Peyer's patch (tissue), 4 donors: Measurements from ENCODE around the gene MAP3K15. TPM values are rescaled to one million over a fixed set of nuclear protein-coding genes. Genes with fewer than 3 reads are reported as not detected.

Experiments
- DNase-seq, 3 donors: peaks; one replicate each; pipeline ENCODE4 v3.0.0-alpha.2; 2017 to 2019
- H3K27ac ChIP-seq, 4 donors: fragments of 200-600 bp; sonication (generic); one replicate each; pipeline ENCODE4 v1.5.1; 2016 to 2019
- H3K27me3 ChIP-seq, 2 donors: fragments of 200-600 bp; sonication (generic); one replicate each; pipeline ENCODE4 v1.5.1; 2019
- H3K36me3 ChIP-seq, 3 donors: fragments of 200-600 bp; sonication (generic); one replicate each; pipeline ENCODE4 v1.5.1; 2016 to 2019
- H3K4me1 ChIP-seq, 4 donors: fragments of 200-600 bp; sonication (generic); one replicate each; pipeline ENCODE4 v1.5.1; 2016 to 2019
- H3K4me3 ChIP-seq, 4 donors: fragments of 200-600 bp; sonication (generic); 1 replicate in 3 of 4; 2 replicates in 1 of 4; pipeline ENCODE4 v1.5.1; 2016 to 2019; ENCODE audit warnings: mild to moderate bottlenecking in 1 of 4
- H3K9me3 ChIP-seq, 4 donors: fragments of 200-600 bp; sonication (generic); one replicate each; pipeline ENCODE4 v1.5.1; 2016 to 2019; ENCODE audit warnings: mild to moderate bottlenecking in 1 of 4
- POLR2A ChIP-seq, 2 donors: fragments of 450-650 bp; IDR thresholded peaks; one replicate each; pipeline ENCODE4 v1.5.1; 2017; ENCODE audit warnings: antibody characterized with exemption in 2 of 2, mild to moderate bottlenecking in 2 of 2, moderate library complexity in 2 of 2
- total RNA-seq, 4 donors: library from RNA; depleted of rRNA; stranded (reverse); fragments of >200 nt; gene quantifications; one replicate each; pipeline ENCODE4 v1.1.0, GENCODE V29; 2016
- TF ChIP-seq, protein P1 (sequence below), 6 experiments: fragments of 450-650 bp in 4 of 6; fragments of 200-600 bp in 2 of 6; sonication (generic) in 1 of 6; IDR thresholded peaks; one replicate each; pipeline ENCODE4 v1.5.1; 2017 to 2019; ENCODE audit warnings: antibody characterized with exemption in 6 of 6, mild to moderate bottlenecking in 3 of 6, moderate library complexity in 1 of 6

The MAP3K15 gene
- total RNA-seq, 4 donors from 2014 or later = not detected

DNA sequence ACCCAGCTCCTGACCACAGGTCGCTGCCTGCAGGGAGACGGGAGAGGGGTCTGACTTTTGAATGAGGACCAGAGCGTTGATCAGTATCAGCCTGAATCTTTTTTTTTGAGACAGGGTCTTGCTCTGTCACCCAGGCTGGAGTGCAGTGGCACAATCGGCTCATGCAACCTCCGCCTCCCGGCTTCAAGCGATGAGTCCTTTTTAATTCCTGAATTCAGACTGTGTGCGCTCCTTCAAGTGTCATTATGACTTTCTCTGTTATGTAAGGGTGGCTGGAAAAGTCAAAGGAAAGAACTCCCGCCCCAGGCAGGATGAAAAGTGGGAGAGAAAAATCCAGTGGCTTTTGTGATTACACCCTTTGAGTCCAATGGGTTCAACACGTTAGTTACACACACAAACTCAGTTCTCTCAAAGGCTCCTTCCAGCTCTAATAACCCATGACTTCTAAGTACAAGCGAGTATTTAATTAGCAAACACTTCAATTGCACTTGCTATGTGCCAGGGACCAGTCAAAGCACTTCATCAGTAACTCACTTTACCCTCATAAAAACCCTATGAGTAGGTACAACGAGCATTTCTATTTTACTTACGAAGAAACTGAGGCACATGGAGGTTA, 127.1 kb downstream of the MAP3K15 start:
- Histone ChIP-seq H3K27me3 (no peaks in the 10 kb centered on the region), H3K9me3 (no peaks in the 10 kb centered on the region), H3K4me1 (no peaks in the 10 kb centered on the region), H3K27ac (no peak overlapping the region), H3K36me3 (no peaks in the 10 kb centered on the region), H3K4me3 (no peak overlapping the region)
- TF ChIP-seq POLR2A (IDR thresholded peaks at IDR 0.05) = no peak
- TF ChIP-seq, protein P1, sequence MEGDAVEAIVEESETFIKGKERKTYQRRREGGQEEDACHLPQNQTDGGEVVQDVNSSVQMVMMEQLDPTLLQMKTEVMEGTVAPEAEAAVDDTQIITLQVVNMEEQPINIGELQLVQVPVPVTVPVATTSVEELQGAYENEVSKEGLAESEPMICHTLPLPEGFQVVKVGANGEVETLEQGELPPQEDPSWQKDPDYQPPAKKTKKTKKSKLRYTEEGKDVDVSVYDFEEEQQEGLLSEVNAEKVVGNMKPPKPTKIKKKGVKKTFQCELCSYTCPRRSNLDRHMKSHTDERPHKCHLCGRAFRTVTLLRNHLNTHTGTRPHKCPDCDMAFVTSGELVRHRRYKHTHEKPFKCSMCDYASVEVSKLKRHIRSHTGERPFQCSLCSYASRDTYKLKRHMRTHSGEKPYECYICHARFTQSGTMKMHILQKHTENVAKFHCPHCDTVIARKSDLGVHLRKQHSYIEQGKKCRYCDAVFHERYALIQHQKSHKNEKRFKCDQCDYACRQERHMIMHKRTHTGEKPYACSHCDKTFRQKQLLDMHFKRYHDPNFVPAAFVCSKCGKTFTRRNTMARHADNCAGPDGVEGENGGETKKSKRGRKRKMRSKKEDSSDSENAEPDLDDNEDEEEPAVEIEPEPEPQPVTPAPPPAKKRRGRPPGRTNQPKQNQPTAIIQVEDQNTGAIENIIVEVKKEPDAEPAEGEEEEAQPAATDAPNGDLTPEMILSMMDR (IDR thresholded peaks at IDR 0.05) = no peak
- no peak for DNase-seq

DNA sequence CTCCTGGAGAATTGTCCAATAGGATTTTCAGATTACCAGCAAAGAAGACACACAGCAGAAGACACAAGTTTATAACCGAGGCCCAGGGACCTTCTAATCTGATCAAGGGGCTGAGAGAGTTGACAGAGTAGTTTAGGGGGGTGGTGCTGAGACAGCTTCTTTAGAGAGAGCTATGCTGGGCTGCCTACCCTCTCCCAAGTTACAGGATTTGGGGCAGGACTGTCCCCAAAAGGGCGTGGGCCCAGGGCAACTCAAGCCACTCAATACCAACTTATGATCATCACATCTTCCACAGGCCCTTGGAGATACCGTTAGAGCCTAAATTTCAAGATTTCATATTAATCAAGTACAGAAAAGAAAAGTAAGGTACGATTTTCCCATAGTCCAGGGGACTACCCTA, 128.6 kb downstream of the MAP3K15 start:
- H3K36me3 ChIP-seq = no peaks in the 10 kb centered on the region
- no peak overlapping the region for H3K4me3 ChIP-seq
- TF ChIP-seq, protein P1 (IDR thresholded peaks at IDR 0.05) = no peak
- no peak for TF ChIP-seq POLR2A (IDR thresholded peaks at IDR 0.05)
- no peak for DNase-seq
- no peaks in the 10 kb centered on the region for H3K4me1 ChIP-seq
- no peaks in the 10 kb centered on the region for H3K27me3 ChIP-seq
- no peak overlapping the region for H3K27ac ChIP-seq
- H3K9me3 ChIP-seq = no peaks in the 10 kb centered on the region

DNA sequence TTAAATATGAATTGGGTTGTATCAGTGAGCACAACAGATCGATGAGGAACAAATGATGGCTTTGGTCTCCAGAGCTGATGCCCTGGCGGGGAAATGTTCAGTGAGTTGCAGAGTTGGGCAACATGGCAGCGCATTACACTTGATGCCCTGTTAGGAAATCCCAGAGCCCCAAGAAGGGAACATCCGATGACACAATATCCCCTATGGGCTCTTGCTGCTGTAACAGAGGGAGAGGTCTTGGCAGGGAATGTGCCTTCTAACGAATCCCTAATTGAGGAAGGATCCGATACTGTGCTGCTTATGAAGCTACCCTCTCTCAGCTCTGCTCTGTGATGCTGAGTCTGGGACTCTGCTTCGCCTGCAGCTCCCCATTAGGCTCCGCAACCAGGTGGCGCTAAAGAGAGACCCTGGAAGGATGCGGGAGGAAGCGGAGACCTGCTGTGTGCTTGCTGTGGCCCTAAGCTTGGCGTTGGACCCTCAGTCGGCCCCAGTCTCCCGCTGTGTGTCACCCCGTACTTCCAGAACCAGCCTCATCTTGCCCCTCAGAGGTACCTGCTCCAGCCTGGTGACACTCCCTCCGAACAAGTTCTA, 132.7 kb downstream of the MAP3K15 start:
- Histone ChIP-seq H3K27ac (no peak overlapping the region), H3K27me3 (no peaks in the 10 kb centered on the region), H3K36me3 (no peaks in the 10 kb centered on the region), H3K9me3 (no peaks in the 10 kb centered on the region), H3K4me1 (no peaks in the 10 kb centered on the region), H3K4me3 (no peak overlapping the region)
- TF ChIP-seq, protein P1 (IDR thresholded peaks at IDR 0.05) = peak in 4 of 6 experiments; percentile 22 to 37 (median 34)
- TF ChIP-seq POLR2A (IDR thresholded peaks at IDR 0.05) = no peak
- DNase-seq = peak; percentile 34 to 66 (median 57)

DNA sequence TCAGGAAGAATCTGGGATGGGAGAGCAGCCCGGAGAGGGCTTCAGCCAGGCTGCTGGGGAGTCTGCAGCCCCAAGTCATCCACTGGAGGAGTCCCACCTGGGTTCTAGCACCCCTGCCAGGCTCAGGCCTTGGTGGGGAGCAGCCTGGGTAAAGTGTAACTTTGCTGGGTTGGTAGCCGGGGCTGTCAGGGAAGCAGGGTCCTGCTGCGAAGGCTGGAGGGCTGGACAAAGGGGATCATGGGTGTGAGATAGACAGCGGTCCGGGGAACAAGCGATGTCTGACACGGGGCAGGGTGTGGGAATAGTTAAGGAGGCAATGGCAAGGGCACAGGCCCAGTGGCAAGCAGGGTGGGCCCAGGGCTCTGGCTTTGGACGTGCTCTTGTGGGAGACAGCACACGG, 134.0 kb downstream of the MAP3K15 start:
- H3K4me3 ChIP-seq = no peak overlapping the region
- H3K27ac ChIP-seq = no peak overlapping the region
- no peaks in the 10 kb centered on the region for H3K4me1 ChIP-seq
- H3K36me3 ChIP-seq = no peaks in the 10 kb centered on the region
- peak in 1 of 3 donors; percentile 27 for DNase-seq
- no peak for TF ChIP-seq POLR2A (IDR thresholded peaks at IDR 0.05)
- TF ChIP-seq, protein P1 (IDR thresholded peaks at IDR 0.05) = no peak
- H3K27me3 ChIP-seq = no peaks in the 10 kb centered on the region
- no peaks in the 10 kb centered on the region for H3K9me3 ChIP-seq

DNA sequence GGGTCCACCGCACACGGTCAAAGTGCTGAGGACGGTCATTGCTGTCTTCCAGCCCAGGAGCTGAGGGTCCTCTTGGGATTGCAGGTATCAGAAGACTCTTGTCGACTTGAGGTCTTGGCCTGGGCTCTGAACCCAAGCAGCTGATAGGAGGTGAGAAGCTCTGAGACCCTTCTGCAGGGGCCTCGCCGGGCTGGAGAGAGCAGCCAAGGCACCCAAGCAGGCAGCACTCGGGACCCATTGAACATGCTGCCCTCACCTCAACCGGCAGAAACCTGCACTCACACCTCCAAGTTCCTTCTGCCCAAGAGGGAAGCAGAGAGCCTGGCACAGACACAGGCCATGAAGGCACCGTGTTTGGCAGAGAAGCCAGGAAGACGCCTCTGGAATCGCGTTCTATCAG, 137.5 kb downstream of the MAP3K15 start:
- no peak for TF ChIP-seq POLR2A (IDR thresholded peaks at IDR 0.05)
- no peaks in the 10 kb centered on the region for H3K36me3 ChIP-seq
- no peak overlapping the region for H3K4me3 ChIP-seq
- H3K4me1 ChIP-seq = no peaks in the 10 kb centered on the region
- DNase-seq = peak in 1 of 3 donors; percentile 37
- no peaks in the 10 kb centered on the region for H3K27me3 ChIP-seq
- no peak overlapping the region for H3K27ac ChIP-seq
- no peaks in the 10 kb centered on the region for H3K9me3 ChIP-seq

DNA sequence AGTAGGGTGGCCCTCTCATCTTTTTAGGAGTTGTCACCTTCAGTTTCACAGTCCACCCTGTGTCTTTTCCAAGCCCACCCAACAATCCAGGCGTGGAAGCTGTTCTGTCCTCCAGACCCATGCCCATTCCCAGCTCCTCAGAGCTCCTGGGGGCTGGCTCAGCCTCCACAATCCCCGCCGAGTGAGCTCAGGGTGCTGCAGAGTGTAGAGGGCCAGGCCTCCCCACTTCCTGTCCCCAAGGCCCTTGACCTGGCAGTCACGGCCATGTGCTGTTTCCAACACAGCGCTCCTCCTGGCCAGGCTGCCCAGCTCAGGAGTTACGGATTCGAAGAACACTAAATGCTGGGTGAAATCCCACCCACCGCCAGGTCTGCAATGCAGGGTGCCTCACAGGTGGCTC, 139.8 kb downstream of the MAP3K15 start:
- H3K27ac ChIP-seq = no peak overlapping the region
- DNase-seq = no peak
- no peaks in the 10 kb centered on the region for H3K36me3 ChIP-seq
- no peaks in the 10 kb centered on the region for H3K27me3 ChIP-seq
- TF ChIP-seq, protein P1 (IDR thresholded peaks at IDR 0.05) = no peak
- no peak overlapping the region for H3K4me3 ChIP-seq
- no peaks in the 10 kb centered on the region for H3K9me3 ChIP-seq
- no peaks in the 10 kb centered on the region for H3K4me1 ChIP-seq
